SK-N-SH (cell line): ENCODE measurements around the gene RNASEH2B. TPM values are rescaled to one million over a fixed set of nuclear protein-coding genes. Genes with fewer than 3 reads are reported as not detected.

ENCODE experiments used
- CTCF ChIA-PET: fragments of 300-600, 350-600 bp; formaldehyde crosslinking; extraction: SDS; loops from one replicate; lab custom pipeline; 2021; lab: Yijun Ruan, JAX
- POLR2A ChIA-PET: fragments of 350-600 bp; sonication (Branson Sonifier 250); formaldehyde crosslinking; extraction: SDS; loops from one replicate; lab custom pipeline; 2020; ENCODE audit warnings: antibody characterized with exemption, inconsistent platforms; lab: Yijun Ruan, JAX
- DNase-seq: peaks from one replicate; pipeline ENCODE4 v3.0.0; 2012
- H2AFZ ChIP-seq: fragments of 200-600 bp; sonication (generic); 2 replicates; pipeline ENCODE4 v1.8.1; 2016; ENCODE audit warnings: antibody characterized with exemption, mild to moderate bottlenecking, low read depth
- H3F3A ChIP-seq: fragments of 200-600 bp; sonication (generic); replicated peaks from 2 replicates; pipeline ENCODE3; 2016; ENCODE audit warnings: antibody characterized with exemption, mild to moderate bottlenecking; ENCODE audit not compliant: insufficient read depth
- H3K27ac ChIP-seq, 2 experiments: fragments of 200-500 bp in 1 of 2; fragments of 200-600 bp in 1 of 2; sonication (Bioruptor generic) in 1 of 2; sonication (generic), shearing (Covaris generic) in 1 of 2; 2 replicates each; pipeline versions ENCODE4 v1.5.1 to v1.6.1; 2014 to 2016; ENCODE audit warnings: low read depth in 2 of 2, inconsistent platforms in 1 of 2, low read length in 1 of 2, mild to moderate bottlenecking in 1 of 2, mixed read lengths in 1 of 2
- H3K27me3 ChIP-seq: fragments of 200-600 bp; sonication (generic), shearing (Covaris generic); 2 replicates; pipeline ENCODE4 v1.6.1; 2016; ENCODE audit warnings: mixed run types; ENCODE audit not compliant: insufficient read depth
- H3K36me3 ChIP-seq, 2 experiments: fragments of 200-500 bp in 1 of 2; fragments of 200-600 bp in 1 of 2; sonication (Bioruptor generic) in 1 of 2; sonication (generic) in 1 of 2; replicated peaks in 1 of 2; 2 replicates each; pipeline versions ENCODE3 to v1.5.1; 2014 to 2016; ENCODE audit warnings: low read length in 1 of 2, mild to moderate bottlenecking in 1 of 2; ENCODE audit not compliant: insufficient read depth in 2 of 2, control insufficient read depth in 1 of 2
- H3K4me1 ChIP-seq, 2 experiments: fragments of 200-500 bp in 1 of 2; fragments of 200-600 bp in 1 of 2; sonication (Bioruptor generic) in 1 of 2; sonication (generic), shearing (Covaris generic) in 1 of 2; 2 replicates each; pipeline versions ENCODE4 v1.5.1 to v1.6.1; 2014 to 2016; ENCODE audit warnings: low read depth in 1 of 2, low read length in 1 of 2, mixed run types in 1 of 2; ENCODE audit not compliant: insufficient read depth in 2 of 2, control insufficient read depth in 1 of 2
- H3K4me2 ChIP-seq: fragments of 200-600 bp; sonication (generic), shearing (Covaris generic); 2 replicates; pipeline ENCODE4 v1.6.1; 2017; ENCODE audit warnings: mixed run types
- H3K4me3 ChIP-seq, 2 experiments: fragments of 200-500 bp in 1 of 2; fragments of 200-600 bp in 1 of 2; sonication (Bioruptor generic) in 1 of 2; sonication (generic), shearing (Covaris generic) in 1 of 2; 2 replicates each; pipeline versions ENCODE4 v1.5.1 to v1.8.1; 2014 to 2016; ENCODE audit warnings: low read depth in 2 of 2, inconsistent platforms in 1 of 2, low read length in 1 of 2, mild to moderate bottlenecking in 1 of 2, mixed read lengths in 1 of 2, moderate library complexity in 1 of 2
- H3K79me2 ChIP-seq: fragments of 200-600 bp; sonication (generic); 2 replicates; pipeline ENCODE4 v1.8.1; 2017; ENCODE audit warnings: mild to moderate bottlenecking; ENCODE audit not compliant: insufficient read depth
- H3K9ac ChIP-seq: fragments of 200-600 bp; sonication (generic); 2 replicates; pipeline ENCODE4 v1.6.1; 2017; ENCODE audit warnings: mixed run types
- H3K9me2 ChIP-seq: fragments of 200-600 bp; sonication (generic); 2 replicates; pipeline ENCODE4 v1.6.1; 2017; ENCODE audit warnings: mixed run types
- H3K9me3 ChIP-seq: fragments of 200-600 bp; sonication (generic); 2 replicates; pipeline ENCODE4 v1.6.1; 2017; ENCODE audit warnings: mixed run types, mild to moderate bottlenecking, moderate library complexity
- H4K20me1 ChIP-seq: fragments of 200-600 bp; sonication (generic); 2 replicates; pipeline ENCODE4 v1.6.1; 2017; ENCODE audit warnings: mild to moderate bottlenecking, mixed run types; ENCODE audit not compliant: insufficient read depth
- CHD2 ChIP-seq: fragments of 150-350 bp; IDR thresholded peaks from 2 replicates; pipeline ENCODE4 v1.6.1; 2018; ENCODE audit warnings: low read length; ENCODE audit not compliant: partially characterized antibody
- EP300 ChIP-seq, 2 experiments: IDR thresholded peaks; 2 replicates each; pipeline versions ENCODE4 v1.4.0 to v1.6.1; 2012; ENCODE audit warnings: borderline replicate concordance in 1 of 2, low read depth in 1 of 2, low read length in 1 of 2
- FOXM1 ChIP-seq: IDR thresholded peaks from 2 replicates; pipeline ENCODE4 v1.4.0; 2012; ENCODE audit warnings: low read depth, mild to moderate bottlenecking
- NRF1 ChIP-seq: IDR thresholded peaks from 2 replicates; pipeline ENCODE4 v1.6.1; 2012; ENCODE audit warnings: low read depth, mild to moderate bottlenecking, low read length
- POLR2AphosphoS5 ChIP-seq: IDR thresholded peaks from 2 replicates; pipeline ENCODE4 v1.6.1; 2012; ENCODE audit warnings: low read depth, low read length
- RAD21 ChIP-seq: IDR thresholded peaks from 2 replicates; pipeline ENCODE4 v1.6.1; 2012; ENCODE audit warnings: mild to moderate bottlenecking, low read length
- RFX5 ChIP-seq: IDR thresholded peaks from 2 replicates; pipeline ENCODE4 v1.6.1; 2012; ENCODE audit warnings: mild to moderate bottlenecking, improper control_type of control experiment, low read length
- SIN3A ChIP-seq: IDR thresholded peaks from 2 replicates; pipeline ENCODE4 v1.6.1; 2012; ENCODE audit warnings: low read depth, mild to moderate bottlenecking, low read length, moderate library complexity, borderline replicate concordance
- TCF12 ChIP-seq: IDR thresholded peaks from 2 replicates; pipeline ENCODE4 v1.4.0; 2012
- USF2 ChIP-seq: fragments of 150-350 bp; IDR thresholded peaks from 2 replicates; pipeline ENCODE4 v1.6.1; 2017; ENCODE audit warnings: antibody characterized with exemption, low read length, low read depth, borderline replicate concordance
- YY1 ChIP-seq: IDR thresholded peaks from 2 replicates; pipeline ENCODE4 v1.4.0; 2012; ENCODE audit warnings: low read depth, mild to moderate bottlenecking
- ZBTB33 ChIP-seq: IDR thresholded peaks from 2 replicates; pipeline ENCODE4 v1.4.0; 2012; ENCODE audit warnings: low read depth, borderline replicate concordance
- WGBS: methylation state at CpG from one replicate; pipeline ENCODE4 v1.1.6; 2017; ENCODE audit warnings: low lambda C conversion rate; 5-methylcytosine and 5-hydroxymethylcytosine counted together
- polyA plus RNA-seq, 3 experiments: library from polyadenylated mRNA; depleted of rRNA; stranded (reverse); fragments of >200 nt; gene quantifications; 2 replicates each; pipeline ENCODE4 v1.2.3, GENCODE V29; 2012

Gene RNASEH2B
- polyA plus RNA-seq, 1 of the 3 experiments (the other 2 are of a cell fraction): 13.0 TPM

DNA sequence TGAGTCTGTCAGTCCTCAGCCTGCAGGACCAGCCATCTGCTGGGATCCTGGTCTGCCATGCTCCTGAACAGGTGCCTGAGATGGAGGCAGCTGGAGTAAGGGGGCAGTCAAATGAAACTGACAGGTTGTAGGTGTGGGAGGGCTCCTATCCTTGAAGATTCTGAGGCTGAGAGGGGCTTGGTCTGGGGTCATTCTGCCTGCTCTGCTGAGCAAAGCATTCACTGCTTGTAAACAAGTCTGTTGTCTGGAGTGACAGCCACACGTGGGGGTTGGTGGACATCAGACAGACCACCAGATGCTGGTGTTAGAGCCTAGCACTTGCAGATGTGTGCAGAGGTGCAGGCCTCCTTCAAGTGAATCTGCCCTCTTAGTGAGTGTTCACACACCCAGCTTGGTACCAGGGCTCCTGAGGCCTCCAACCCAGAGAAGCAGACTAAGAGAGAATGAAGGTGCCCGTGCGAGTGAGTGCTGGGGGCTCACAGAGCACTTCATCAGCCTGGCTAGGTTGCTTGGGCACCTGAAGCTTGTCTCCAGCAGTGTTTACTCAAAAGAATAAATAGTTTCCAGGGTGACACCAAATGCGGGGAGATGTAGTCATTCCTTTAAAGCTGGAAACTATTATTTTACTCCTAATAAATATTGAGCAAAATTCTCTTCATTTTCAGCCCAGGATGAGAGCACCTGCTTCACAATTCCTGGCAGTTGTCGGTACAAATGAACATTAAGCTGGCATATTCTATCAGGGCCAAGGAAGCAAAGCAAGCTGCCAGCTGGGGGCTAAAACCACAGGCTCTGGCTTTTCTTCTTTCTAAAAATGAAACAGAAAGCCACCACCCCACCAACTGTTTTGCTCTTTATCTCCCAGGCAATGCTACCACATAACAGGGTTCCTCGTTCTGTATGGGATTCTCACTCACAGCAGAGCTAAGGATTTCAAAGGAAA is 82.3 kb downstream of the RNASEH2B start:
- POLR2A ChIA-PET: no interaction called here
- WGBS: 68% methylated on average over 6 of the region's 6 CpGs
- H3K79me2 ChIP-seq: no peaks in the 10 kb centered on the region
- H4K20me1 ChIP-seq: no peaks in the 10 kb centered on the region
- CTCF ChIA-PET: interaction anchor here (1.1 kb wide), 1 partner anchor 78 kb away, joined by 3 read pairs; no protein-coding TSS in a partner anchor
- H2AFZ ChIP-seq: no peak overlapping the region
- no peaks in the 10 kb centered on the region for H3F3A ChIP-seq
- H3K9me2 ChIP-seq: no peaks in the 10 kb centered on the region
- DNase-seq: no peak
- no peak for TF ChIP-seq FOXM1
- no peak for TF ChIP-seq USF2
- no peak for TF ChIP-seq YY1
- no peak for TF ChIP-seq EP300 (IDR thresholded peaks at IDR 0.05; ENCODE audit: borderline replicate concordance in 1 of 2, low read depth in 1 of 2, low read length in 1 of 2)
- no peak for TF ChIP-seq RAD21
- no peak for TF ChIP-seq POLR2AphosphoS5
- TF ChIP-seq SIN3A: no peak
- H3K4me2 ChIP-seq: no peak overlapping the region
- H3K9ac ChIP-seq: no peak overlapping the region
- H3K4me1 ChIP-seq: no peaks in the 10 kb centered on the region; a peak in 1 of 4 replicates
- H3K27ac ChIP-seq: no peak overlapping the region
- H3K4me3 ChIP-seq: no peak overlapping the region
- H3K9me3 ChIP-seq: no peaks in the 10 kb centered on the region
- no peaks in the 10 kb centered on the region for H3K36me3 ChIP-seq
- no peaks in the 10 kb centered on the region for H3K27me3 ChIP-seq

GRCh38 chr13:50993371-50993770 is 83.8 kb downstream of the RNASEH2B start:
- H3K27ac ChIP-seq: no peak overlapping the region
- no peak overlapping the region for H3K9ac ChIP-seq
- ChIA-PET CTCF (interaction anchor here (0.9 kb wide), 1 partner anchor 76 kb away, joined by 3 read pairs; no protein-coding TSS in a partner anchor), POLR2A (no interaction called here)
- no peaks in the 10 kb centered on the region; a peak in 1 of 4 replicates for H3K4me1 ChIP-seq
- H3K4me2 ChIP-seq: no peak overlapping the region
- H3K4me3 ChIP-seq: no peak overlapping the region
- H4K20me1 ChIP-seq: no peaks in the 10 kb centered on the region
- no peaks in the 10 kb centered on the region for H3K27me3 ChIP-seq
- H3F3A ChIP-seq: no peaks in the 10 kb centered on the region
- TF ChIP-seq CHD2 (no peak), USF2 (no peak), NRF1 (no peak), RFX5 (no peak), ZBTB33 (no peak), TCF12 (no peak)
- TF ChIP-seq, all 33 proteins: peak for 0
- no peak overlapping the region for H2AFZ ChIP-seq
- no peaks in the 10 kb centered on the region for H3K9me3 ChIP-seq
- DNase-seq: no peak
- no peaks in the 10 kb centered on the region for H3K36me3 ChIP-seq
- H3K79me2 ChIP-seq: no peaks in the 10 kb centered on the region
- WGBS: 74% methylated on average over 2 of the region's 2 CpGs
- H3K9me2 ChIP-seq: no peaks in the 10 kb centered on the region
